ENCODE data around the gene MYORG. TPM values are rescaled to one million over a fixed set of nuclear protein-coding genes. Genes with fewer than 3 reads are reported as not detected.
"Not testable (repeated sequence)": the region's sequence is repeated elsewhere in the genome, so short reads cannot be mapped to it uniquely, and the experiment has no call there.

The MYORG gene
- polyA plus RNA-seq, 4 donors = 9.7 to 83.0 (median 13.7) TPM

DNA sequence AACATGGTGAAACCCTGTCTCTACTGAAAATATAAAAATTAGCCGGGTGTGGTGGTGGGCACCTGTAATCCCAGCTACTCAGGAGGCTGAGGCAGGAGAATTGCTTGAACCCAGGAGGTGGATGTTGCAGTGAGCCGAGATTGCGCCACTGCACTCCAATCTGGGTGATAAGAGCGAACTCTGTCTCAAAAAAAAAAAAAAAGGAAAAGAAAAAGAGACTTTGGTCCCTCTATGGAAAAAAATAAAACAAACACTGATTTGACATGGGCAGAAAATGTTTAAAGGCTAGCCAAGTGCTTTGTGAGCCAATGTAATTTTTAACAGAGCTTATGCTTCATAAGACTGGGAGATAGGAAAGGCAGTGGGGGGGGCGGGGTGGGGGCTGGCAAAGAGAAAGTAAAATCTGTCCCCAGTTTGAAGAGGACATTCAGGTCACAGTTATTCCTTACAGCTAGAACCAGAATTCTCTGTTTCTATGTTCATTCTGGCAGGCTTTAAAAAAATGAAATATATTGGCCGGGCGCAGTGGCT lies 24.5 kb downstream of the MYORG start:
- H3K9me3 ChIP-seq (ENCODE audit: control insufficient read depth in 2 of 2, insufficient read depth in 1 of 2, low read depth in 1 of 2, low read length in 1 of 2); H3K36me3 ChIP-seq (ENCODE audit: control insufficient read depth in 3 of 3, insufficient read depth in 2 of 3, low read depth in 1 of 3, low read length in 3 of 3); FAIRE-seq; H3K4me1 ChIP-seq (ENCODE audit: control insufficient read depth in 3 of 3, insufficient read depth in 2 of 3, low read depth in 1 of 3, low read length in 2 of 3); H3K4me3 ChIP-seq (ENCODE audit: low read depth in 1 of 3, low read length in 3 of 3); H3K27me3 ChIP-seq (ENCODE audit: control insufficient read depth in 3 of 3, insufficient read depth in 3 of 3, low read length in 3 of 3): not testable (repeated sequence)
- peak overlapping the region; percentile 20 to 81 (median 80) for H3K27ac ChIP-seq (ENCODE audit: low read depth in 1 of 3, low read length in 2 of 3)
- 17 to 73% (median 35%) methylated on average over 7 of the region's 7 CpGs for WGBS, 3 donors
- peak; percentile 83 to 87 for DNase-seq

GRCh38 chr9:34349324-34349723 lies 27.4 kb downstream of the MYORG start:
- no peak overlapping the region for H3K4me3 ChIP-seq (ENCODE audit: low read depth in 1 of 3, low read length in 3 of 3)
- no peaks in the 10 kb centered on the region for H3K9me3 ChIP-seq (ENCODE audit: control insufficient read depth in 2 of 2, insufficient read depth in 1 of 2, low read depth in 1 of 2, low read length in 1 of 2)
- no peak overlapping the region for H3K27ac ChIP-seq (ENCODE audit: low read depth in 1 of 3, low read length in 2 of 3)
- 88 to 93% (median 92%) methylated on average over 3 of the region's 3 CpGs for WGBS, 3 donors
- no peak for DNase-seq
- no peaks in the 10 kb centered on the region for H3K27me3 ChIP-seq (ENCODE audit: control insufficient read depth in 3 of 3, insufficient read depth in 3 of 3, low read length in 3 of 3)
- H3K36me3 ChIP-seq (ENCODE audit: control insufficient read depth in 3 of 3, insufficient read depth in 2 of 3, low read depth in 1 of 3, low read length in 3 of 3) = peaks cover 0 to 14% (median 0%) of the 10 kb centered on the region in 3 donors
- peaks cover 0 to 25% (median 6%) of the 10 kb centered on the region in 3 donors for H3K4me1 ChIP-seq (ENCODE audit: control insufficient read depth in 3 of 3, insufficient read depth in 2 of 3, low read depth in 1 of 3, low read length in 2 of 3)
- FAIRE-seq = no peak

GRCh38 chr9:34347800-34348158 lies 28.9 kb downstream of the MYORG start:
- DNase-seq = no peak
- FAIRE-seq = no peak

DNA sequence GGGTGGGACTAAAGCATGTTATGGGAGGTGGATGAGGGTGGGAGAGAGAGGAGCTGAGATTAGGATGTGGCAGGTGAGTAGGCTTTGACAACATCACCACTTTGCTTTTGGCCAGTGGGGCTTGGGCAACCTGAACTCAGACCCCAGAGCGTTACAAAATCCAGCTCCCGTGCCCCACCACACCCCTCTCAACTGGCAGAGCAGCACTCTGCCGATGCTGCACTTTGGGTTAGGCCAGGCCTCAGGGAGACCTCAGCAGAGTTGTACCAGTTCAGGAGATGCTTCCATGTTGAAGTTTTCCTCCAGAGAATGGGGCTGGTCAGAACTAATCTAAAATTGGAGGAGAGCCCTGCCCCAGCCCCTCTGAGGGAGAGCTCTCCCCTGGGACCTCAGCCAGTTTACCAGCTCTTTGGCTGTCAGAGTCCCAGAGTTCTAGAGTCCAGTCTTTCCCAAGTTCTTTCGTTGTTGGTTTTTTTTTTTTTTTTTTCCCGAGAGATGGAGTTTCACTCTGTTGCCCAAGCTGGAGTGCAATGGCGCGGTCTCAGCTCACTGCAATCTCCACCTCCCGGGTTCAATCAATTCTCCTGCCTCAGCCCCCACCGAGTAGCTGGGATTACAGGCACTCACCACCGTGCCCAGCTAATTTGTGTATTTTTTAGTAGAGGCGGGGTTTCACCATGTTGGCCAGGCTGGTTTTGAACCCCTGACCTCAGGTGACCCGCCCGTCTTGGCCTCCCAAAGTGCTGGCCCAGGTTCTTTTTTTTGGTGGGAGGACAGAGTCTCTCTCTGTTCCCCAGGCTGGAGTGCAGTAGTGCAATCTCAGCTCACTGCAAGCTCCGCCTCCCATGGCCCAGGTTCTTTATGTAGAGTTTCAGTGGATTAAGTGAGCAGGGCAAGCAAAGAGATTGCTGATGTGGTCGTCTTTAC lies 29.6 kb downstream of the MYORG start:
- WGBS, 3 donors = 35 to 73% (median 50%) methylated on average over 13 to 15 of the region's 15 CpGs
- peaks cover 0 to 38% (median 9%) of the 10 kb centered on the region in 3 donors for H3K4me1 ChIP-seq (ENCODE audit: control insufficient read depth in 3 of 3, insufficient read depth in 2 of 3, low read depth in 1 of 3, low read length in 2 of 3)
- no peaks in the 10 kb centered on the region for H3K9me3 ChIP-seq (ENCODE audit: control insufficient read depth in 2 of 2, insufficient read depth in 1 of 2, low read depth in 1 of 2, low read length in 1 of 2)
- H3K27me3 ChIP-seq (ENCODE audit: control insufficient read depth in 3 of 3, insufficient read depth in 3 of 3, low read length in 3 of 3) = no peaks in the 10 kb centered on the region
- H3K4me3 ChIP-seq (ENCODE audit: low read depth in 1 of 3, low read length in 3 of 3) = no peak overlapping the region
- FAIRE-seq (no peak), DNase-seq (peak; percentile 19 to 45)
- peak overlapping the region in 1 of 3 donors; percentile 19 for H3K27ac ChIP-seq (ENCODE audit: low read depth in 1 of 3, low read length in 2 of 3)
- peaks cover 0 to 34% (median 2%) of the 10 kb centered on the region in 3 donors for H3K36me3 ChIP-seq (ENCODE audit: control insufficient read depth in 3 of 3, insufficient read depth in 2 of 3, low read depth in 1 of 3, low read length in 3 of 3)

More at GRCh38 chr9:34347800-34348158, 28.9 kb downstream of the MYORG start:
- Histone ChIP-seq H3K36me3 (ENCODE audit: control insufficient read depth in 3 of 3, insufficient read depth in 2 of 3, low read depth in 1 of 3, low read length in 3 of 3) (peaks cover 0 to 28% (median 2%) of the 10 kb centered on the region in 3 donors), H3K9me3 (ENCODE audit: control insufficient read depth in 2 of 2, insufficient read depth in 1 of 2, low read depth in 1 of 2, low read length in 1 of 2) (no peaks in the 10 kb centered on the region), H3K27me3 (ENCODE audit: control insufficient read depth in 3 of 3, insufficient read depth in 3 of 3, low read length in 3 of 3) (no peaks in the 10 kb centered on the region), H3K4me3 (ENCODE audit: low read depth in 1 of 3, low read length in 3 of 3) (no peak overlapping the region), H3K4me1 (ENCODE audit: control insufficient read depth in 3 of 3, insufficient read depth in 2 of 3, low read depth in 1 of 3, low read length in 2 of 3) (peaks cover 0 to 36% (median 9%) of the 10 kb centered on the region in 3 donors), H3K27ac (ENCODE audit: low read depth in 1 of 3, low read length in 2 of 3) (peak overlapping the region in 1 of 3 donors; percentile 2)

- Histone ChIP-seq H3K36me3 (ENCODE audit: control insufficient read depth in 3 of 3, insufficient read depth in 2 of 3, low read depth in 1 of 3, low read length in 3 of 3) (peaks cover 4 to 61% (median 8%) of the 10 kb centered on the region in 3 donors), H3K27ac (ENCODE audit: low read depth in 1 of 3, low read length in 2 of 3) (peak overlapping the region in 1 of 3 donors; percentile 79), H3K4me3 (ENCODE audit: low read depth in 1 of 3, low read length in 3 of 3) (no peak overlapping the region), H3K4me1 (ENCODE audit: control insufficient read depth in 3 of 3, insufficient read depth in 2 of 3, low read depth in 1 of 3, low read length in 2 of 3) (peaks cover 0 to 49% (median 9%) of the 10 kb centered on the region in 3 donors), H3K27me3 (ENCODE audit: control insufficient read depth in 3 of 3, insufficient read depth in 3 of 3, low read length in 3 of 3) (no peaks in the 10 kb centered on the region), H3K9me3 (ENCODE audit: control insufficient read depth in 2 of 2, insufficient read depth in 1 of 2, low read depth in 1 of 2, low read length in 1 of 2) (no peaks in the 10 kb centered on the region)
- no peak for FAIRE-seq
- WGBS, 3 donors = 72 to 100% (median 88%) methylated on average over 1 of the region's 1 CpG
- DNase-seq = peak; percentile 47 to 57
Observed at GRCh38 chr9:34343605-34344004, 33.1 kb downstream of the MYORG start.

GRCh38 chr9:34343090-34343489 lies 33.6 kb downstream of the MYORG start:
- WGBS, 3 donors = 74 to 94% (median 92%) methylated on average over 5 of the region's 5 CpGs
- peak overlapping the region in 2 of 3 donors; percentile 52 to 79 for H3K27ac ChIP-seq (ENCODE audit: low read depth in 1 of 3, low read length in 2 of 3)
- FAIRE-seq (no peak), DNase-seq (no peak)
- no peaks in the 10 kb centered on the region for H3K9me3 ChIP-seq (ENCODE audit: control insufficient read depth in 2 of 2, insufficient read depth in 1 of 2, low read depth in 1 of 2, low read length in 1 of 2)
- no peaks in the 10 kb centered on the region for H3K27me3 ChIP-seq (ENCODE audit: control insufficient read depth in 3 of 3, insufficient read depth in 3 of 3, low read length in 3 of 3)
- H3K4me3 ChIP-seq (ENCODE audit: low read depth in 1 of 3, low read length in 3 of 3) = no peak overlapping the region
- H3K36me3 ChIP-seq (ENCODE audit: control insufficient read depth in 3 of 3, insufficient read depth in 2 of 3, low read depth in 1 of 3, low read length in 3 of 3) = peaks cover 4 to 62% (median 8%) of the 10 kb centered on the region in 3 donors
- peaks cover 0 to 49% (median 9%) of the 10 kb centered on the region in 3 donors for H3K4me1 ChIP-seq (ENCODE audit: control insufficient read depth in 3 of 3, insufficient read depth in 2 of 3, low read depth in 1 of 3, low read length in 2 of 3)

DNA sequence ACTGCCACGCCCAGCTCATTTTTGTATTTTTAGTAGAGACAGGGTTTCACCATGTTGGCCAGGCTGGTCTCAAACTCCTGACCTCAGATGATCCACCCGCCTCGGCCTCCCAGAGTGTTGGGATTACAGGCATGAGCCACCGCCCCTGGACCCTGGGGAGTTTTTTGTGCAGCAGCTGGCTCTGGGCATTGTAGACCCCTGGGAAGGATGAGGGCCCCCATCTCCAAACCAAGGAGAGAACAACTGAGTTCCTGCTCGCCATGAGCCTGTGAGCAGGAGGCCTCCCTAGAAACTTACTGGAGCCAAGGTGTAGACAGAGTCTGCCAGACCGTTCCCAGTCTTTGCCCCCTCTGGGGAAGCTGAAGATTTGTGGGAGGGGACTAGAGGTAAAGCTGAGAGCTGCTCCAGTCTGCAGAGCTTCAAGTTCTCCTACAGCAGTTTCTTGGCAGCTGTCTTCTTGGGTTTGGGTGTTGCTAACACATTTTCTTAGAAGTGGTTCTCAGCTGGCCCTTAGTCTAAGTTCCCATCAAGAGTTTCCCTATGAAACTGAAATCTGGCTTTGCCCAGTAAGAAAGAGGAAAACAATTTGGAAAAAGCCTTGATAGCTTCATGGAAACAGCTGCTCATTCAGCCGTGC lies 34.9 kb downstream of the MYORG start:
- no peak for FAIRE-seq
- WGBS, 3 donors = 72 to 81% (median 73%) methylated on average over 7 of the region's 7 CpGs
- no peak for DNase-seq
- H3K4me3 ChIP-seq (ENCODE audit: low read depth in 1 of 3, low read length in 3 of 3) = no peak overlapping the region
- peak overlapping the region in 2 of 3 donors; percentile 37 to 79 for H3K27ac ChIP-seq (ENCODE audit: low read depth in 1 of 3, low read length in 2 of 3)
- H3K9me3 ChIP-seq (ENCODE audit: control insufficient read depth in 2 of 2, insufficient read depth in 1 of 2, low read depth in 1 of 2, low read length in 1 of 2) = no peaks in the 10 kb centered on the region
- H3K4me1 ChIP-seq (ENCODE audit: control insufficient read depth in 3 of 3, insufficient read depth in 2 of 3, low read depth in 1 of 3, low read length in 2 of 3) = peaks cover 0 to 46% (median 9%) of the 10 kb centered on the region in 3 donors
- no peaks in the 10 kb centered on the region for H3K27me3 ChIP-seq (ENCODE audit: control insufficient read depth in 3 of 3, insufficient read depth in 3 of 3, low read length in 3 of 3)
- peaks cover 4 to 64% (median 8%) of the 10 kb centered on the region in 3 donors for H3K36me3 ChIP-seq (ENCODE audit: control insufficient read depth in 3 of 3, insufficient read depth in 2 of 3, low read depth in 1 of 3, low read length in 3 of 3)

- DNase-seq (no peak), FAIRE-seq (no peak)
- Histone ChIP-seq H3K9me3 (ENCODE audit: control insufficient read depth in 2 of 2, insufficient read depth in 1 of 2, low read depth in 1 of 2, low read length in 1 of 2) (no peaks in the 10 kb centered on the region), H3K4me3 (ENCODE audit: low read depth in 1 of 3, low read length in 3 of 3) (no peak overlapping the region), H3K36me3 (ENCODE audit: control insufficient read depth in 3 of 3, insufficient read depth in 2 of 3, low read depth in 1 of 3, low read length in 3 of 3) (peaks cover 4 to 58% (median 8%) of the 10 kb centered on the region in 3 donors), H3K4me1 (ENCODE audit: control insufficient read depth in 3 of 3, insufficient read depth in 2 of 3, low read depth in 1 of 3, low read length in 2 of 3) (peaks cover 0 to 26% (median 2%) of the 10 kb centered on the region in 3 donors), H3K27me3 (ENCODE audit: control insufficient read depth in 3 of 3, insufficient read depth in 3 of 3, low read length in 3 of 3) (no peaks in the 10 kb centered on the region), H3K27ac (ENCODE audit: low read depth in 1 of 3, low read length in 2 of 3) (no peak overlapping the region)
- WGBS, 3 donors = 89 to 96% (median 93%) methylated on average over 2 of the region's 2 CpGs
Observed at GRCh38 chr9:34338665-34339385, 37.9 kb downstream of the MYORG start.

All from small intestine (tissue), 7 donors.